Amygdala (tissue), 56 donors: ENCODE measurements around the gene ITGA7.

Experiments
- DNase-seq, 56 donors: peaks; one replicate each; lab custom pipeline; 2025; lab: John Stamatoyannopoulos, UW

ITGA7 gene, protein sequence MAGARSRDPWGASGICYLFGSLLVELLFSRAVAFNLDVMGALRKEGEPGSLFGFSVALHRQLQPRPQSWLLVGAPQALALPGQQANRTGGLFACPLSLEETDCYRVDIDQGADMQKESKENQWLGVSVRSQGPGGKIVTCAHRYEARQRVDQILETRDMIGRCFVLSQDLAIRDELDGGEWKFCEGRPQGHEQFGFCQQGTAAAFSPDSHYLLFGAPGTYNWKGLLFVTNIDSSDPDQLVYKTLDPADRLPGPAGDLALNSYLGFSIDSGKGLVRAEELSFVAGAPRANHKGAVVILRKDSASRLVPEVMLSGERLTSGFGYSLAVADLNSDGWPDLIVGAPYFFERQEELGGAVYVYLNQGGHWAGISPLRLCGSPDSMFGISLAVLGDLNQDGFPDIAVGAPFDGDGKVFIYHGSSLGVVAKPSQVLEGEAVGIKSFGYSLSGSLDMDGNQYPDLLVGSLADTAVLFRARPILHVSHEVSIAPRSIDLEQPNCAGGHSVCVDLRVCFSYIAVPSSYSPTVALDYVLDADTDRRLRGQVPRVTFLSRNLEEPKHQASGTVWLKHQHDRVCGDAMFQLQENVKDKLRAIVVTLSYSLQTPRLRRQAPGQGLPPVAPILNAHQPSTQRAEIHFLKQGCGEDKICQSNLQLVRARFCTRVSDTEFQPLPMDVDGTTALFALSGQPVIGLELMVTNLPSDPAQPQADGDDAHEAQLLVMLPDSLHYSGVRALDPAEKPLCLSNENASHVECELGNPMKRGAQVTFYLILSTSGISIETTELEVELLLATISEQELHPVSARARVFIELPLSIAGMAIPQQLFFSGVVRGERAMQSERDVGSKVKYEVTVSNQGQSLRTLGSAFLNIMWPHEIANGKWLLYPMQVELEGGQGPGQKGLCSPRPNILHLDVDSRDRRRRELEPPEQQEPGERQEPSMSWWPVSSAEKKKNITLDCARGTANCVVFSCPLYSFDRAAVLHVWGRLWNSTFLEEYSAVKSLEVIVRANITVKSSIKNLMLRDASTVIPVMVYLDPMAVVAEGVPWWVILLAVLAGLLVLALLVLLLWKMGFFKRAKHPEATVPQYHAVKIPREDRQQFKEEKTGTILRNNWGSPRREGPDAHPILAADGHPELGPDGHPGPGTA

GRCh38 chr12:55707841-55708694 lies at the start of gene ITGA7:
Gene ITGA7 (minus strand): TSS chr12:55707904. CDS start chr12:55707682, 222 bp downstream.
- peak in 47 of 56 donors; percentile 17 to 81 (median 52) for DNase-seq

DNA sequence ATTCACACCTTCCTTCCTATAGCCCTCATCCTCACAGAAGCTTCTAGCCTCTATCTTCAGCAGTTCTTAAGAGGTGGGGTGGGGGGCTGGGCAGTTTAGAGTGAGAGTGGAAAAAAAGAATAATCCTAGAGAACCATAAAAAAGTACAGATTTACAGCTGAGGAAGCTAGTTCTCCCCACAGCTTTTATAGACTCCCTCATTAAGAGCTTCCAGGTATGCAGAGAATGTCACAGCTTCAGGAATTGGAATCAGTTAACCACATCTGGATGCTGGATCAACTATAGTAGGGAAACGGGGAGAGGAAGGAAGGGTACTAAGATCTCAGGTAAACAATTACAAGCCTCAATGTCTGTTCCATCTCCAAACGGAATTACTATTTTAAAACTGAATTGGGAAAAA lies 47.5 kb upstream of the ITGA7 start:
- no peak for DNase-seq

GRCh38 chr12:55748230-55748993 lies 40.7 kb upstream of the ITGA7 start:
- no peak for DNase-seq

DNA sequence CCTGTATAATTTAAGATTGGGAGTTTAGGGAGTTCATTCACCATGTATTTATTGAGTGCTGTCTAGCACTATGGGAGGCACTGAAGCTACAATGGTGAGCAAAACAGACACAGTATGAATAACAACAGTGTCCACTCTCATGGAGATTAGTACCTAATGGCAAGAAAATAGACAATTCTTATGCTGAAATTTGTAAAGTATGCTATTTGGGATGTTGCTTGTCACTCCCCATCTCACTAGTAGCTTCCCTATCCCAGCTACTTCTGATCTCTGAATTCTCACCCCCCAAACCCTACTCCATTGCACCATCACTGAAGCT lies 39.2 kb upstream of the ITGA7 start:
- no peak for DNase-seq

GRCh38 chr12:55746174-55746912 lies 38.6 kb upstream of the ITGA7 start:
- DNase-seq: no peak

DNA sequence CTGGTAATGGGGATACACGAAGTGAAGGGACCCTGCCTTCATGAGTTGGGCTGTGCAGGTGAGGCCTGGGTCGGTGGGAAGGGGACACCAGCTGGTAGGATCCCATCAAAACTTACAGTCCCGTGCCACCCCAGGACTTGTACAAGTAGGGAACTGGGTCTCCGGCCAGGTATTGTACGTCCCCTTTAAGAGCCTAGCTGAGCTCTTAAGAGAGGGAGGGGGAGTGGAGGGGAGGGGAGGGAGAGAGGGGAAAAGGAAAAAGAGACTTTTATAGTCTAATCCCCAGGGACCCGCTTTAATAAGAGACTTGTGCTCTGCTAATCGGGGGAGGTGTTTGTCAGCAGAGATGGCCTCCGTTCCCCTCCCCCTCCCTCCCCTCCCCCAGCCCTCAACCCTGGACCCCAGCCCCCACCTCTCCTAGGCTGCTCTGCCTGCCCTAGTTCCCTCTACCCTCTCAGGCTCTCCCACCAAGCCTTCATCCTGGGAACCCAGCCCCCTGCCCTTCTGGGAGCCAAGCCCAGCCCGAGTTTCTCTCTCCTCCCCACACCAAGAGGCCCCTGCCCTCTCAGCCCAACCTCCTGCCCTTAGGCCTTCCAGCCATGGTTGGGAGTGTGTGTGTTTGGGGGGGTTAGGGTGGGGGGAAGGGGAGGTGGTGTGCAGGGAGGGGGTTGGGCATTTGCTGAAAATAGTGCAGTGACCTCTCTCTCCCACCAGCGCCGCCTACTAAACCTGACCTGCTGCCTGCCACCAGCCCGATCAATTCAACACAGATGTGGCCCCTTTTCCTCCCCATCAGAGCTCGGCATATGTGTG lies 37.9 kb upstream of the ITGA7 start:
- DNase-seq: peak in 13 of 56 donors; percentile 11 to 62 (median 24)

- no peak for DNase-seq
These were observed 36.8 kb upstream of the ITGA7 start for GRCh38 chr12:55744340-55745030.

- DNase-seq: peak in 17 of 56 donors; percentile 16 to 64 (median 44)
These were observed 36.0 kb upstream of the ITGA7 start for GRCh38 chr12:55743406-55744339.

DNA sequence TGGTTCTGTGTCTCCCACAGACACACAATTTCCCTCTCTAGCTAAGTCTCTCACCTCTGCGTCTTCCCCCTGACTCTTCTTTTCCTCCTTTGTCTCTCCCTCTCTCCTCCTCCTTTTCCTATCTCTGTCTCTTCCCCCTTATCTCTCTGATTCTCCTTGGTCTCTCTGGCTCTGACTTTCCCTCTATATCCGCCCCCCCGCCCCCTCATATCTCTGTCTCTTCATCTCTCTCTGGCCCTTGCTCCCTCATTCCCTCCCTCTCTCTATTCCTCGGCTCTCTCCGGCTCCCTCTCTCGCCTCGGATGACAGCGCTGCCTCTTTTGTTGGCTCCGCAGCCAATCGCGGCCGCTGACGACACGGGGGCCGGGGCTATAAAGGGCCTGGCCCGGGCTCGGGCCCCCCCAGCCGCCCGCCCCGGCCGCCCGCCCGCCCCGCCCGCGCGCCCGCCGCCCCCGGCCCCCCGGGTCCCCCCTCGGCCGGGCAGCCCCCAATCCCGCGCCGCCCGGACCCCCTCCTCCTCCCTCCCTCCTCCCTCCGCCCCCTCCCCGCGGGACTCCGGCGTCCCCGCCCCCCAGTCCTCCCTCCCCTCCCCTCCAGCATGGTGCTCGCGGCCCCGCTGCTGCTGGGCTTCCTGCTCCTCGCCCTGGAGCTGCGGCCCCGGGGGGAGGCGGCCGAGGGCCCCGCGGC lies 35.2 kb upstream of the ITGA7 start, which contains the start of gene GDF11:
GDF11 (plus strand) TSS at position 404 of the 687 bp plus-strand sequence; CDS start at position 599, 195 bp downstream.
- peak in 53 of 56 donors; percentile 27 to 88 (median 71) for DNase-seq

GRCh38 chr12:55741931-55742680 lies 34.4 kb upstream of the ITGA7 start:
- no peak for DNase-seq

DNA sequence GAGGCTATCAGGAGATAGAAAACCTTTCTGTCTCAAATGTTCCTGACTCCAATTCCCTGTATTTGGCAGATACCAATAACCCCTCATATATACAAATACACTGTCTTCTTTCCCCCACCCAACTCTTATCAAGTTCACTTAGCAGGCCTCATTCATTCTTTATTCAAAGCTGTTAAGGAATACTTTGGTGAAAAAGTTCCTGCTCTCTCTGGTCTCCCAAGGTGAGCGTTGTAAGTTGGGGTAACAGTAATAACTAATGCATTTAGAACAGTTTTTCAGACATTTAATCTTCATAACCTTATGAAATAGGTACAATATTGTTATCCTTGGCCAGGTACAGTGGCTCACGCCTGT lies 31.3 kb upstream of the ITGA7 start:
- DNase-seq: no peak

- DNase-seq: peak in 52 of 56 donors; percentile 37 to 89 (median 74)
These were observed 30.7 kb upstream of the ITGA7 start for GRCh38 chr12:55738123-55739024.

GRCh38 chr12:55737581-55738122 lies 29.9 kb upstream of the ITGA7 start:
- DNase-seq: no peak
